PC-9 (cell line): ENCODE data around the gene DSCAML1.

Experiments
- CTCF ChIP-seq: fragments of 200-600 bp; sonication (generic); conservative IDR thresholded peaks from 2 replicates; pipeline ENCODE4 v1.6.1; 2017; ENCODE audit warnings: mixed run types, antibody characterized with exemption, mild to moderate bottlenecking, moderate library complexity
- EZH2 ChIP-seq: fragments of 200-600 bp; sonication (generic); IDR thresholded peaks from 2 replicates; pipeline ENCODE4 v1.8.0; 2017; ENCODE audit warnings: antibody characterized with exemption, low read depth

GRCh38 chr11:117663414-117663813 is 133.6 kb downstream of the DSCAML1 start:
- TF ChIP-seq CTCF (no peak), EZH2 (no peak)
